HepG2 (cell line): ENCODE data around the gene PRPSAP1. TPM values are rescaled to one million over a fixed set of nuclear protein-coding genes. Genes with fewer than 3 reads are reported as not detected.

ENCODE experiments used
- ATF2 ChIP-seq: sonication (generic); formaldehyde crosslinking; IDR thresholded peaks from 2 replicates; pipeline ENCODE4 v1.4.0; 2020; ENCODE audit warnings: missing genetic modification reagents
- ERF ChIP-seq: IDR thresholded peaks from 2 replicates; pipeline ENCODE4 v1.6.1; 2018; ENCODE audit warnings: missing biosample characterization, missing genetic modification reagents
- HES4 ChIP-seq: sonication (generic); formaldehyde crosslinking; IDR thresholded peaks from 2 replicates; pipeline ENCODE4 v1.9.0; 2021; ENCODE audit warnings: mild to moderate bottlenecking, missing genetic modification reagents, borderline replicate concordance
- HOXA9 ChIP-seq: sonication (generic); formaldehyde crosslinking; IDR thresholded peaks from 2 replicates; pipeline ENCODE4 v1.8.1; 2022; ENCODE audit warnings: missing genetic modification reagents, mild to moderate bottlenecking, moderate library complexity, borderline replicate concordance
- KLF11 ChIP-seq: IDR thresholded peaks from 2 replicates; pipeline ENCODE4 v1.6.1; 2016; ENCODE audit warnings: missing compliant biosample characterization
- MTF2 ChIP-seq: sonication (generic); formaldehyde crosslinking; IDR thresholded peaks from 2 replicates; pipeline ENCODE4 v1.5.0; 2020; ENCODE audit warnings: missing genetic modification reagents, borderline replicate concordance
- NFE2L2 ChIP-seq: fragments of 150-350 bp; IDR thresholded peaks from 2 replicates; pipeline ENCODE4 v1.6.1; 2014; ENCODE audit warnings: low read length
- RARG ChIP-seq: sonication (generic); formaldehyde crosslinking; IDR thresholded peaks from 2 replicates; pipeline ENCODE4 v1.4.0; 2020; ENCODE audit warnings: low read depth, mild to moderate bottlenecking, missing genetic modification reagents
- REXO4 ChIP-seq: sonication (generic); formaldehyde crosslinking; IDR thresholded peaks from 2 replicates; pipeline ENCODE4 v1.8.0; 2022; ENCODE audit warnings: missing genetic modification reagents, mild to moderate bottlenecking, borderline replicate concordance
- SALL1 ChIP-seq: sonication (generic); formaldehyde crosslinking; IDR thresholded peaks from 2 replicates; pipeline ENCODE4 v1.8.0; 2022; ENCODE audit warnings: mild to moderate bottlenecking, missing genetic modification reagents
- TAF1 ChIP-seq: sonication (generic); formaldehyde crosslinking; IDR thresholded peaks from 2 replicates; pipeline ENCODE4 v1.4.0; 2020; ENCODE audit warnings: missing genetic modification reagents
- ZFP36 ChIP-seq: fragments of 150-350 bp; IDR thresholded peaks from 2 replicates; pipeline ENCODE4 v1.6.1; 2018; ENCODE audit warnings: borderline replicate concordance, low read length, low read depth; ENCODE audit not compliant: partially characterized antibody
- ZFX ChIP-seq: sonication (generic); formaldehyde crosslinking; IDR thresholded peaks from 2 replicates; pipeline ENCODE4 v1.4.0; 2020; ENCODE audit warnings: mild to moderate bottlenecking, low read depth, missing genetic modification reagents, moderate library complexity
- ZNF432 ChIP-seq: sonication (generic); formaldehyde crosslinking; IDR thresholded peaks from 2 replicates; pipeline ENCODE4 v1.5.0; 2020; ENCODE audit warnings: missing genetic modification reagents, mild to moderate bottlenecking, borderline replicate concordance
- ZNF556 ChIP-seq: sonication (generic); formaldehyde crosslinking; IDR thresholded peaks from 2 replicates; pipeline ENCODE4 v1.4.0; 2020; ENCODE audit warnings: mild to moderate bottlenecking, missing genetic modification reagents, borderline replicate concordance
- ZNF678 ChIP-seq: sonication (generic); formaldehyde crosslinking; IDR thresholded peaks from 2 replicates; pipeline ENCODE4 v1.4.0; 2020; ENCODE audit warnings: mild to moderate bottlenecking, missing genetic modification reagents
- polyA plus RNA-seq, 8 experiments: library from polyadenylated mRNA; depleted of rRNA in 3 of 8; stranded (reverse) in 7 of 8; unstranded in 1 of 8; fragments of >200 nt; fragmentation: Illumina TruSeq in 4 of 8; extraction: Trizol in 4 of 8; gene quantifications; 2 replicates each; pipeline versions ENCODE4 v1.2.1 to v1.2.3, GENCODE V29; 2011 to 2016; ENCODE audit warnings: low read depth in 4 of 8, missing spikeins in 1 of 8, mixed read lengths in 1 of 8; ENCODE audit not compliant: insufficient read depth in 1 of 8
- total RNA-seq, 5 experiments: library from RNA; depleted of rRNA; stranded (reverse); fragments of >200 nt; fragmentation: Illumina TruSeq; extraction: Trizol; gene quantifications; 2 replicates each; pipeline ENCODE4 v1.2.3, GENCODE V29; 2016; ENCODE audit warnings: low read depth in 1 of 5
- TF ChIP-seq, protein P1 (sequence below): sonication (generic); formaldehyde crosslinking; IDR thresholded peaks from 2 replicates; pipeline ENCODE4 v1.5.0; 2020; ENCODE audit warnings: mild to moderate bottlenecking, missing genetic modification reagents
- TF ChIP-seq, protein P2 (sequence below): sonication (generic); formaldehyde crosslinking; IDR thresholded peaks from 2 replicates; pipeline ENCODE4 v1.5.0; 2020; ENCODE audit warnings: mild to moderate bottlenecking, missing genetic modification reagents
- TF ChIP-seq, protein P3 (sequence below): sonication (generic); formaldehyde crosslinking; IDR thresholded peaks from 2 replicates; pipeline ENCODE4 v1.5.1; 2020; ENCODE audit warnings: missing genetic modification reagents, mild to moderate bottlenecking, borderline replicate concordance

Gene PRPSAP1
- total and polyA plus RNA-seq, 2 of the 13 experiments (the other 11 are each of a cell fraction or from before 2014, with no cell fraction given): 91.1 to 314 TPM

GRCh38 chr17:76385892-76386786, 32.4 kb upstream of the PRPSAP1 start (continued):
- TF ChIP-seq REXO4 (CRISPR knock-in tag) (peak; percentile 97; the same call in 1 of the 2 replicates), ERF (peak; percentile 97), KLF11 (peak; percentile 94), SALL1 (CRISPR knock-in tag) (peak; percentile 97), ZNF432 (CRISPR knock-in tag) (peak; percentile 81; the same call in 1 of the 2 replicates), HES4 (CRISPR knock-in tag) (peak; percentile 98), TAF1 (peak; percentile 48; the same call in 1 of the 2 replicates), ZNF556 (CRISPR knock-in tag) (peak; percentile 88), HOXA9 (CRISPR knock-in tag) (peak; percentile 80; the same call in 1 of the 2 replicates), ZFX (CRISPR knock-in tag) (peak; percentile 95), ATF2 (CRISPR knock-in tag) (peak; percentile 87), MTF2 (no peak), ZNF678 (CRISPR knock-in tag) (0 out of 2 replicates have a peak, but pooled peaks have one; percentile 90), ZFP36 (no peak), RARG (CRISPR knock-in tag) (no peak; the same call in 1 of the 2 replicates), NFE2L2 (no peak)
- TF ChIP-seq, protein P1, sequence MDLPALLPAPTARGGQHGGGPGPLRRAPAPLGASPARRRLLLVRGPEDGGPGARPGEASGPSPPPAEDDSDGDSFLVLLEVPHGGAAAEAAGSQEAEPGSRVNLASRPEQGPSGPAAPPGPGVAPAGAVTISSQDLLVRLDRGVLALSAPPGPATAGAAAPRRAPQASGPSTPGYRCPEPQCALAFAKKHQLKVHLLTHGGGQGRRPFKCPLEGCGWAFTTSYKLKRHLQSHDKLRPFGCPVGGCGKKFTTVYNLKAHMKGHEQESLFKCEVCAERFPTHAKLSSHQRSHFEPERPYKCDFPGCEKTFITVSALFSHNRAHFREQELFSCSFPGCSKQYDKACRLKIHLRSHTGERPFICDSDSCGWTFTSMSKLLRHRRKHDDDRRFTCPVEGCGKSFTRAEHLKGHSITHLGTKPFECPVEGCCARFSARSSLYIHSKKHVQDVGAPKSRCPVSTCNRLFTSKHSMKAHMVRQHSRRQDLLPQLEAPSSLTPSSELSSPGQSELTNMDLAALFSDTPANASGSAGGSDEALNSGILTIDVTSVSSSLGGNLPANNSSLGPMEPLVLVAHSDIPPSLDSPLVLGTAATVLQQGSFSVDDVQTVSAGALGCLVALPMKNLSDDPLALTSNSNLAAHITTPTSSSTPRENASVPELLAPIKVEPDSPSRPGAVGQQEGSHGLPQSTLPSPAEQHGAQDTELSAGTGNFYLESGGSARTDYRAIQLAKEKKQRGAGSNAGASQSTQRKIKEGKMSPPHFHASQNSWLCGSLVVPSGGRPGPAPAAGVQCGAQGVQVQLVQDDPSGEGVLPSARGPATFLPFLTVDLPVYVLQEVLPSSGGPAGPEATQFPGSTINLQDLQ (CRISPR knock-in tag): peak; percentile 94; the same call in 1 of the 2 replicates
- TF ChIP-seq, protein P2, sequence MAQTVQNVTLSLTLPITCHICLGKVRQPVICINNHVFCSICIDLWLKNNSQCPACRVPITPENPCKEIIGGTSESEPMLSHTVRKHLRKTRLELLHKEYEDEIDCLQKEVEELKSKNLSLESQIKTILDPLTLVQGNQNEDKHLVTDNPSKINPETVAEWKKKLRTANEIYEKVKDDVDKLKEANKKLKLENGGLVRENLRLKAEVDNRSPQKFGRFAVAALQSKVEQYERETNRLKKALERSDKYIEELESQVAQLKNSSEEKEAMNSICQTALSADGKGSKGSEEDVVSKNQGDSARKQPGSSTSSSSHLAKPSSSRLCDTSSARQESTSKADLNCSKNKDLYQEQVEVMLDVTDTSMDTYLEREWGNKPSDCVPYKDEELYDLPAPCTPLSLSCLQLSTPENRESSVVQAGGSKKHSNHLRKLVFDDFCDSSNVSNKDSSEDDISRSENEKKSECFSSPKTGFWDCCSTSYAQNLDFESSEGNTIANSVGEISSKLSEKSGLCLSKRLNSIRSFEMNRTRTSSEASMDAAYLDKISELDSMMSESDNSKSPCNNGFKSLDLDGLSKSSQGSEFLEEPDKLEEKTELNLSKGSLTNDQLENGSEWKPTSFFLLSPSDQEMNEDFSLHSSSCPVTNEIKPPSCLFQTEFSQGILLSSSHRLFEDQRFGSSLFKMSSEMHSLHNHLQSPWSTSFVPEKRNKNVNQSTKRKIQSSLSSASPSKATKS (CRISPR knock-in tag): peak; percentile 96
- TF ChIP-seq, protein P3, sequence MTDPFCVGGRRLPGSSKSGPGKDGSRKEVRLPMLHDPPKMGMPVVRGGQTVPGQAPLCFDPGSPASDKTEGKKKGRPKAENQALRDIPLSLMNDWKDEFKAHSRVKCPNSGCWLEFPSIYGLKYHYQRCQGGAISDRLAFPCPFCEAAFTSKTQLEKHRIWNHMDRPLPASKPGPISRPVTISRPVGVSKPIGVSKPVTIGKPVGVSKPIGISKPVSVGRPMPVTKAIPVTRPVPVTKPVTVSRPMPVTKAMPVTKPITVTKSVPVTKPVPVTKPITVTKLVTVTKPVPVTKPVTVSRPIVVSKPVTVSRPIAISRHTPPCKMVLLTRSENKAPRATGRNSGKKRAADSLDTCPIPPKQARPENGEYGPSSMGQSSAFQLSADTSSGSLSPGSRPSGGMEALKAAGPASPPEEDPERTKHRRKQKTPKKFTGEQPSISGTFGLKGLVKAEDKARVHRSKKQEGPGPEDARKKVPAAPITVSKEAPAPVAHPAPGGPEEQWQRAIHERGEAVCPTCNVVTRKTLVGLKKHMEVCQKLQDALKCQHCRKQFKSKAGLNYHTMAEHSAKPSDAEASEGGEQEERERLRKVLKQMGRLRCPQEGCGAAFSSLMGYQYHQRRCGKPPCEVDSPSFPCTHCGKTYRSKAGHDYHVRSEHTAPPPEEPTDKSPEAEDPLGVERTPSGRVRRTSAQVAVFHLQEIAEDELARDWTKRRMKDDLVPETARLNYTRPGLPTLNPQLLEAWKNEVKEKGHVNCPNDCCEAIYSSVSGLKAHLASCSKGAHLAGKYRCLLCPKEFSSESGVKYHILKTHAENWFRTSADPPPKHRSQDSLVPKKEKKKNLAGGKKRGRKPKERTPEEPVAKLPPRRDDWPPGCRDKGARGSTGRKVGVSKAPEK (CRISPR knock-in tag): no peak
